ENCODE results near the gene APOM.
A peak's percentile ranks its signal among the peaks of the same experiment; 100 is the strongest.

The APOM gene

DNA sequence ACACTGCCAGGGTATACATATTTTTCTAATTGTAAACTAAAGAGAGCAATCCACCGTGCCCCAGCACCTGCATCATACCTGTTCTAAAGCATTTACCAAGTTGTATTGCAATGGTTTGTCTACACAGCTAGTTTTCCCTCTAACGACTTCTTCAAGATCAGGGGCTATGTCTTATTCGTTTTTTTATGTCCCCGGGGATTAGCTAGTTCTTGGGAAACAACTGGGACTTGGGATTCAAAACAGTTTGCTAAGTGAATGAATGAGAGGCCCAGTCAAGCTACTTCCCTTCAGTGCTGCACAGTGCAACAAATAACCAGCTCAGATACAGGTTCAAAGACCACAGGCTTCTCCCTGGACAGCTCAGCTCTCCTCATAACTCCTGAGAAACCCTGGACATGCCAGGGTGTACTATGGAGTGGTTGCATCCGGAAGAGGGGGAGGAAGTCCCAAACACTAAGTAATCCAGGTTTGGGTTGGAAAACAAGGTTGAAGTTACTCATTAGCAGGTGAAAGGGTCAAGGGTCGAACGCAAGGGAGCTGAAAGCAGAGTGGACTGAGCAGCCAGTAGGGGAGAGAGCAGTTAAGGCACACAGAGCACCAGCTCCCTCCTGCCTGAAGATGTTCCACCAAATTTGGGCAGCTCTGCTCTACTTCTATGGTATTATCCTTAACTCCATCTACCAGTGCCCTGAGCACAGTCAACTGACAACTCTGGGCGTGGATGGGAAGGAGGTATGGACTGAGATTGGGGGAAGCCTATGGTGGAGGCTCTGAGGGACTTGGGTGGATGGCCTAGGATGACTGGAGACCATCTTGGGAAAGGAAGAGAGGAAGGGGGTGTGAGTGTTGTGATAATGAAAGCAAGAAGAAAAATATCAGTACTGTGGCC is at the start of gene APOM:
Gene APOM (plus strand): TSS at position 546 of the 889 bp plus-strand sequence. CDS start 73 bp downstream, at position 619.
- no peak for DNase-seq (ENCODE audit: low read depth)
- no peak within 1 kb of the TSS for H3K4me3 ChIP-seq (ENCODE audit: control insufficient read depth, low read depth, low read length)
- TF ChIP-seq, protein P1, sequence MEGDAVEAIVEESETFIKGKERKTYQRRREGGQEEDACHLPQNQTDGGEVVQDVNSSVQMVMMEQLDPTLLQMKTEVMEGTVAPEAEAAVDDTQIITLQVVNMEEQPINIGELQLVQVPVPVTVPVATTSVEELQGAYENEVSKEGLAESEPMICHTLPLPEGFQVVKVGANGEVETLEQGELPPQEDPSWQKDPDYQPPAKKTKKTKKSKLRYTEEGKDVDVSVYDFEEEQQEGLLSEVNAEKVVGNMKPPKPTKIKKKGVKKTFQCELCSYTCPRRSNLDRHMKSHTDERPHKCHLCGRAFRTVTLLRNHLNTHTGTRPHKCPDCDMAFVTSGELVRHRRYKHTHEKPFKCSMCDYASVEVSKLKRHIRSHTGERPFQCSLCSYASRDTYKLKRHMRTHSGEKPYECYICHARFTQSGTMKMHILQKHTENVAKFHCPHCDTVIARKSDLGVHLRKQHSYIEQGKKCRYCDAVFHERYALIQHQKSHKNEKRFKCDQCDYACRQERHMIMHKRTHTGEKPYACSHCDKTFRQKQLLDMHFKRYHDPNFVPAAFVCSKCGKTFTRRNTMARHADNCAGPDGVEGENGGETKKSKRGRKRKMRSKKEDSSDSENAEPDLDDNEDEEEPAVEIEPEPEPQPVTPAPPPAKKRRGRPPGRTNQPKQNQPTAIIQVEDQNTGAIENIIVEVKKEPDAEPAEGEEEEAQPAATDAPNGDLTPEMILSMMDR (conservative IDR thresholded peaks at IDR 0.05; ENCODE audit: control insufficient read depth, insufficient read depth, low read depth, low read length) = no peak

DNA sequence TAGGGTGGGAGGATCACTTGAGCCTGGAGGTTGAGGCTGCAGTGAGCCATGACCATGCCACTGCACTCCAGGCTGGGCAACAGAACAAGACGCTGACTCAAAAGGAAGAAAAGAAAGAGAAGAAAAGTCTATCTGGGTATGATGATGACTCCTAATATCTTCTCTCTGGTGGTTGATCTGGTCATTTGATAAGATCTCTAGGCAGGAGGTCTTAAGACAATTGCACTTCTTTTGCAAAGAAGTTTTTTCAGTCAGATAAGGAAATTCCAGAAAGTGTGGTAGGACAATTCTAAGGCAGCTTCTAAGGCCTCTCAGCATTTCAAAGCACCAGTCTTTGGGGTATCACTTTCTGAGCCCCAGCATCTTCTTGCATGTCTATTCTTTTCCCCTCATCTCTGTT is 48.4 kb upstream of the APOM start:
- TF ChIP-seq, protein P1 (conservative IDR thresholded peaks at IDR 0.05; ENCODE audit: control insufficient read depth, insufficient read depth, low read depth, low read length) = no peak
- no peak overlapping the region for H3K4me3 ChIP-seq (ENCODE audit: control insufficient read depth, low read depth, low read length)

DNA sequence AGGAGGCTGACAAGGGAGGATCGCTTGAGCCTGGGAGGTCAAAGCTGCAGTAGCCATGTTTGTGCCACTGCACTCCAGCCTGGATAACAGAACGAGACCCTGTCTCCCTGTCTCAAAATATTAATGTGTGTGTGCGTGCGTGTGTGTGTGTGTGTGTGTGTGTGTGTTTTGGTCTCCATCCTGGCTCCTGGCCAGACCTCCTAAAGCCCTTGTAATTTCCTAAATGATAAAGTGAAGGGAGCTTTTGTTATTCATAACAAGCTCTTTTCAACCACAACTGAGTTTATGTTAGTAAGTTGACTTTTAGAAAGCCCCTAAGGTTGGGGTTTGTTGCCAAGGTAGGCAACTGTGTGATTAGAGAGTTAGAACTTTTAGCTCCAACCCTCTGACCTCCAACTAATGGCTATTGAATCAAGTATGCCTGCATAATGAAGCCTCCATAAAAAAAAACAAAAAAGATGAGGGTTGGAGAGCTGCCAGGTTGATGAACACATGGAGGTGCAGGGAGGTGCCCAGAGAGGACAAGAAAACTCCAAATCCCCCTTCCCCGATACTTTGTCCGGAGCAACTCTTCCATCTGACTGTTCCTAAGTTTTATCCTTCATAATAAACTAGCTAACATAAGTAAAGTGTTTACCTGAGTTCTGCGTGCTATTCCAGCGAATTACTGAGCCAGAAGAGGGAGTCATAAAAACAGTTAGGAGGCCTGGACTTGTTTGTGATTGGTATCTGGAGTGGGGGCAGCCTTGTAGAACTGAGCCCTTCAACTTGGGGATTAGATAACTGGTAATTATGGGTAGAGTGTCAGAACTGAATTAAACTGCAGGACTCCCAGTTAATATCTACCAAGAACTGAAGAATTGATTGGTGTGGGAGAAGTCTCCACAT is 45.9 kb upstream of the APOM start:
- DNase-seq (ENCODE audit: low read depth) = no peak
- H3K4me3 ChIP-seq (ENCODE audit: control insufficient read depth, low read depth, low read length) = no peak overlapping the region
- TF ChIP-seq, protein P1 (conservative IDR thresholded peaks at IDR 0.05; ENCODE audit: control insufficient read depth, insufficient read depth, low read depth, low read length) = no peak

More for the DNA sequence above, 48.4 kb upstream of the APOM start:
- DNase-seq (ENCODE audit: low read depth) = no peak

DNA sequence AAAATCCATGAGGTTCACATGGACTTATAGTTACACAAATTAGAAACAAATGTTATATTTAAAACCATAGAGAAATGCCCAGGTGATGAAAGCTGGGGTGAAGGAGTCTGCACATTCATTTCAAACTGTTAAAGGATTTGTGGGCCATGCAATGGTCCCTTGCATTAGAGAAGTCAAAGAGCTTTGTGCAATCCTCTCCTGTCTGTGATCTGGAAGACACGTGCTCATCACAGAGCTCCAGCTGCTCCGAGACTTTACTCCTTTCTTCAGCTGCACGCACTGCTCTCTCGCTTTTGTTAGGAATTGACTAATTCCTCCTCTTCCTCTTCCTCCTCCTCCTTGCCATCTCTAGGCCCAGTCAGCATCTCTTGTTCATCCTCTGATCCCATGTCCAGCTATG is 44.7 kb upstream of the APOM start:
- H3K4me3 ChIP-seq (ENCODE audit: control insufficient read depth, low read depth, low read length) = no peak overlapping the region
- TF ChIP-seq, protein P1 (conservative IDR thresholded peaks at IDR 0.05; ENCODE audit: control insufficient read depth, insufficient read depth, low read depth, low read length) = no peak
- DNase-seq (ENCODE audit: low read depth) = peak; percentile 38

DNA sequence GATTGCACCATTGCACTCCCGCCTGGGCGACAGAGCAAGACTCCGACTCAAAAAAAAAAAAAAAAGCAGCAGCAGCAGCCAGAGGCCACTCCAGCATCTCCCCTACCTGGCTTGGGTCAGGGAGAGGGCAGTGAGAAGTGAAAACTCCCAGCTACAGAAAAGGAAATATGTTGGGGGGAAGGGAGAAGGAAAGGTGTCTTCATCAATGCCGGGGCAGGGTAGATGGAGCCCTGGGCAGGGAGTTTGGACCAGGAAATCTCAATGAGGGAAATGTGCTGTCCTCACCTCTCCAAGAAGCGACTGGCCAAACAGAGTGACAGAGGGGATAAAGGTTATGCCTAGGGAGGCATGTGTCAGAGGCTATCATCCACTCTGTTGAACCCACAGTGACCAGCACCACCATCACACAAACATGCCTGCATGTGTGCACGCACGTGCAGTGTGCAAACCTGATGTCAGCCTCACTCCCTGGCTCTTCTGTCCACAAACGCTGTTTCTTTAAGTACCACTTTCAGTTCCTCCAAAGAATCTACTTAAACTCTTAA is 41.5 kb upstream of the APOM start:
- H3K4me3 ChIP-seq (ENCODE audit: control insufficient read depth, low read depth, low read length) = no peak overlapping the region
- no peak for DNase-seq (ENCODE audit: low read depth)

More for the DNA sequence above, 41.5 kb upstream of the APOM start:
- TF ChIP-seq, protein P1 (conservative IDR thresholded peaks at IDR 0.05; ENCODE audit: control insufficient read depth, insufficient read depth, low read depth, low read length) = no peak

Measured in fibroblast of mammary gland (primary cell).